Nephron progenitor cell (in vitro differentiated cells): ENCODE measurements around the gene BRAT1.

Experiments used
- DNase-seq: peaks from one replicate; pipeline ENCODE4 v3.0.0; 2021
- H3K27ac Mint-ChIP-seq: 2 replicates; pipeline ENCODE4 v1.8.0; 2021; ENCODE audit warnings: mild to moderate bottlenecking, moderate library complexity, mixed read lengths
- H3K27me3 Mint-ChIP-seq: 2 replicates; pipeline ENCODE4 v1.8.0; 2021; ENCODE audit warnings: mild to moderate bottlenecking, low read depth, mixed read lengths; ENCODE audit not compliant: poor library complexity
- H3K36me3 Mint-ChIP-seq: 2 replicates; pipeline ENCODE4 v1.8.0; 2021; ENCODE audit warnings: low read depth, mixed read lengths
- H3K4me1 Mint-ChIP-seq: 2 replicates; pipeline ENCODE4 v1.8.0; 2021; ENCODE audit warnings: mixed read lengths
- H3K4me3 Mint-ChIP-seq: 2 replicates; pipeline ENCODE4 v1.8.0; 2021; ENCODE audit warnings: mild to moderate bottlenecking, moderate library complexity, mixed read lengths
- H3K9me3 Mint-ChIP-seq: 2 replicates; pipeline ENCODE4 v1.8.0; 2021; ENCODE audit warnings: mild to moderate bottlenecking, moderate library complexity, mixed read lengths
- CTCF ChIP-seq: fragments of 200-600 bp; sonication (generic); IDR thresholded peaks from 2 replicates; pipeline ENCODE4 v1.5.0; 2021; ENCODE audit warnings: antibody characterized with exemption

BRAT1 gene

GRCh38 chr7:2573761-2574160, 18.4 kb upstream of the BRAT1 start:
- H3K4me3 Mint-ChIP-seq, result no peak overlapping the region
- H3K27ac Mint-ChIP-seq, result no peak overlapping the region
- no peaks in the 10 kb centered on the region for H3K9me3 Mint-ChIP-seq
- H3K27me3 Mint-ChIP-seq, result peaks cover 5% of the 10 kb centered on the region
- TF ChIP-seq CTCF, result no peak
- DNase-seq, result no peak
- peaks cover 57% of the 10 kb centered on the region for H3K4me1 Mint-ChIP-seq
- peaks cover 12% of the 10 kb centered on the region for H3K36me3 Mint-ChIP-seq

GRCh38 chr7:2572101-2572842, 16.9 kb upstream of the BRAT1 start:
- Mint-ChIP-seq H3K27me3 (peaks cover 5% of the 10 kb centered on the region), H3K4me1 (peaks cover 66% of the 10 kb centered on the region), H3K4me3 (no peak overlapping the region), H3K9me3 (no peaks in the 10 kb centered on the region), H3K27ac (no peak overlapping the region), H3K36me3 (peaks cover 12% of the 10 kb centered on the region)
- TF ChIP-seq CTCF, result no peak
- DNase-seq, result no peak

- no peak overlapping the region for H3K4me3 Mint-ChIP-seq
- H3K9me3 Mint-ChIP-seq, result no peaks in the 10 kb centered on the region
- H3K27me3 Mint-ChIP-seq, result peaks cover 5% of the 10 kb centered on the region
- peaks cover 73% of the 10 kb centered on the region for H3K4me1 Mint-ChIP-seq
- no peak overlapping the region for H3K27ac Mint-ChIP-seq
- H3K36me3 Mint-ChIP-seq, result peaks cover 6% of the 10 kb centered on the region
- no peak for DNase-seq
- no peak for TF ChIP-seq CTCF
Measured at GRCh38 chr7:2571409-2571808, 16.1 kb upstream of the BRAT1 start.

- no peak for DNase-seq
- Mint-ChIP-seq H3K4me3 (no peak overlapping the region), H3K27ac (no peak overlapping the region), H3K36me3 (peaks cover 9% of the 10 kb centered on the region), H3K9me3 (no peaks in the 10 kb centered on the region), H3K27me3 (peaks cover 5% of the 10 kb centered on the region), H3K4me1 (peaks cover 67% of the 10 kb centered on the region)
- TF ChIP-seq CTCF, result no peak
Measured at GRCh38 chr7:2570021-2570420, 14.7 kb upstream of the BRAT1 start.

GRCh38 chr7:2569421-2569820, 14.1 kb upstream of the BRAT1 start:
- Mint-ChIP-seq H3K4me3 (no peak overlapping the region), H3K4me1 (peaks cover 66% of the 10 kb centered on the region), H3K9me3 (no peaks in the 10 kb centered on the region), H3K36me3 (peaks cover 15% of the 10 kb centered on the region), H3K27ac (no peak overlapping the region), H3K27me3 (peaks cover 3% of the 10 kb centered on the region)
- TF ChIP-seq CTCF, result no peak
- no peak for DNase-seq
